ENCODE measurements around the gene ZNF428. TPM values are rescaled to one million over a fixed set of nuclear protein-coding genes. Genes with fewer than 3 reads are reported as not detected.

The ZNF428 gene
- total RNA-seq, 2 donors from 2014 or later: 51.7 to 108 TPM

DNA sequence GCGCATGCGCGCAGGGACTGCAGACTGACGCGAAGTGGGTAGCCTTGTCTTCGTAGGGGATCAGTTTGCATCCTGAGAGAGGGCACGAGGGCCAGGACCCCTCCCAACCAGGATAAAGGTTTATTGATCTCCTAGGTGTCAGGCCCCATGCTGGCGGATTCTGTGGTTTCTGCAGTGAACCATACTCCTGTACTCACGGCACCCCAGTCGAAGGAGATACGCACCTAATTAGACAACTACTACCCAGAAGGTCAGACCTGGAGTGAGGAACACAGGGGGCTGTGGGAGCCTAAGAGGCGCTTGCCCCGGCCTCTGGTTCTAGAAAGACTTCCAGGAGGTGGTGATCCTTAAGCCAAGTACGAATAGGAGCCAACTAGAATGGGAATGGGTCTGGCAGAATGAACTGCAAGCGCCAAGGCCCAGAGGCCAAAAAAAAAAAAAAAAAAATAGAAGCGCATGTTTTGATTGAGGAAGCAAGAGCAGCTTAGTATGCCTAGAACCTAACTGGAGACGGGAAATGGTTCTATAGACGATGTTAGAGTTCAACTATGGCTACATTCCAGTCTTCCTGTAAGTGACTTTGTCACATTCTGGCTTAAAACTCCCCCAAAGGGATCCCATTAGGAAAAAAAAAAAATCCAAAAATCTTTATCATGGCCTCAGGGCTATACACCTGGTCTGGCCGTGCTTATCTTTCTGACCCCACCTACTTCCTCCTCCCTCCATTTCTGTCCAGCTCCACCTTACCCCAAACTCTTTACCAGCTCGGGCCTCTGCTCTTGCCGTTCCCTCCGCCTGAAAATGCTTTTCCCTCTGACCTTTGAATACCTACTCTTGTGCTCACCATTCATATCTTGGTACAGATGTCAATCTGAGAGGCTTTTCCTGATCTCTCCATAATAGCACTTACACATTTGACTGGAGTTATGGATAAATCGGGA lies 902 bp upstream of the ZNF428 start:
- Histone ChIP-seq H3K36me3 (no peaks in the 10 kb centered on the region), H3K4me1 (replicated peaks) (no peaks in the 10 kb centered on the region), H3K4me3 (peak overlapping the region; percentile 68 to 73), H3K9me3 (no peaks in the 10 kb centered on the region), H3K27ac (peak overlapping the region; percentile 91), H3K27me3 (replicated peaks; ENCODE audit: insufficient read depth) (no peaks in the 10 kb centered on the region)
- no peak for TF ChIP-seq POLR2A (IDR thresholded peaks at IDR 0.05)
- no peak for TF ChIP-seq CTCF (IDR thresholded peaks at IDR 0.05)
- no peak for TF ChIP-seq POLR2AphosphoS5 (IDR thresholded peaks at IDR 0.05)
- 33% methylated on average over 23 of the region's 23 CpGs for WGBS
- intact Hi-C loops (cut with DNase I): no loop called here
- DNase-seq (ENCODE audit: low spot score): no peak

DNA sequence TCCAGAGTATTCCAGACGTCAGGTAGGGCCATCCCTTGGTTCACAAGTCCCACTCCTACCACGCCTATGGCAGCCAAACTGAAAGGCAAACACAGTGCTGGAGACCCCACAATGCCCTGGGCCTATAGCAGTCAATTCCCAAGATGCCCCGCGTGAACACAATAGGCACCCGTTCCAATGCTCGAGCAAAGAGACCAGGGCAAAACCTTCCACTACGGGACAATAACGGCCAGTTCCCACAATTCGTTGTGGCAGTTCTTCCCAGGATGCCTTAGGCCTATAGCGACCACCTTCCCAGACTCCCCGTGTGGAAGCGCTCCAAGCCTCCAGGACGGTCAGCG lies 538 bp downstream of the ZNF428 start:
- no peak for DNase-seq (ENCODE audit: low spot score)
- no peaks in the 10 kb centered on the region for H3K36me3 ChIP-seq

GRCh38 chr19:43616954-43617353 lies 2.5 kb downstream of the ZNF428 start:
- no peak for DNase-seq (ENCODE audit: low spot score)
- intact Hi-C loops (cut with DNase I): no loop called here
- H3K36me3 ChIP-seq: no peaks in the 10 kb centered on the region

More for the DNA sequence above, 538 bp downstream of the ZNF428 start:
- intact Hi-C loops (cut with DNase I): no loop called here
- WGBS: 0% methylated on average over 14 of the region's 14 CpGs
- H3K4me3 ChIP-seq: peak overlapping the region; percentile 68 to 73
- H3K4me1 ChIP-seq (replicated peaks): no peaks in the 10 kb centered on the region
- TF ChIP-seq POLR2AphosphoS5 (IDR thresholded peaks at IDR 0.05) (no peak), CTCF (IDR thresholded peaks at IDR 0.05) (no peak), POLR2A (IDR thresholded peaks at IDR 0.05) (no peak)
- peak overlapping the region; percentile 91 for H3K27ac ChIP-seq
- H3K9me3 ChIP-seq: no peaks in the 10 kb centered on the region
- no peaks in the 10 kb centered on the region for H3K27me3 ChIP-seq (replicated peaks; ENCODE audit: insufficient read depth)

DNA sequence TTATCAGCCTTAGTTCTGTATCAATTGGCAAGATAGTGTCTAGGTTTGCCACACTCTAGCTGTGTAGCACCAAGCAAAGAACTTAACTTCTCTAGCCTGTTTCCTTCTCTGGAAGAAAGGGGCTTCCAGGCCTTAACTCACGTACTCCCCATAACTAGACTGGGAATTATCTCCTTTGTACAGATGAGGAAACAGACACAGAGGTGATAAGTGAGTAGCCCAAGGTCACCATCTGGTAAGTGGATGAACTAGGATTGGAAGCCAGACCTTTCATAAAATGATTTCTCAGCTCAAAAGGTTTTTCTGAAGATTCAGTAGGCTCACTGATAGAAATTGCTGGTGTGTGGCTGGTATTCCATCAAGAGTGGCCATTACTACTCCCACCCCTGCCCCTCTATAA lies 3.1 kb downstream of the ZNF428 start:
- no peaks in the 10 kb centered on the region for H3K36me3 ChIP-seq
- TF ChIP-seq POLR2AphosphoS5 (IDR thresholded peaks at IDR 0.05) (no peak), POLR2A (IDR thresholded peaks at IDR 0.05) (no peak), CTCF (IDR thresholded peaks at IDR 0.05) (no peak)
- no peak overlapping the region for H3K4me3 ChIP-seq
- no peak overlapping the region for H3K27ac ChIP-seq
- no peak for DNase-seq (ENCODE audit: low spot score)
- H3K9me3 ChIP-seq: no peaks in the 10 kb centered on the region
- no peaks in the 10 kb centered on the region for H3K27me3 ChIP-seq (replicated peaks; ENCODE audit: insufficient read depth)
- 92% methylated on average over 1 of the region's 1 CpG for WGBS
- no peaks in the 10 kb centered on the region for H3K4me1 ChIP-seq (replicated peaks)
- intact Hi-C loops (cut with DNase I): no loop called here

More at GRCh38 chr19:43616954-43617353, 2.5 kb downstream of the ZNF428 start:
- no peaks in the 10 kb centered on the region for H3K27me3 ChIP-seq (replicated peaks; ENCODE audit: insufficient read depth)
- TF ChIP-seq POLR2A (IDR thresholded peaks at IDR 0.05): no peak
- no peak for TF ChIP-seq POLR2AphosphoS5 (IDR thresholded peaks at IDR 0.05)
- H3K27ac ChIP-seq: no peak overlapping the region
- no peaks in the 10 kb centered on the region for H3K4me1 ChIP-seq (replicated peaks)
- no peak overlapping the region for H3K4me3 ChIP-seq
- 90% methylated on average over 6 of the region's 6 CpGs for WGBS
- H3K9me3 ChIP-seq: no peaks in the 10 kb centered on the region

DNA sequence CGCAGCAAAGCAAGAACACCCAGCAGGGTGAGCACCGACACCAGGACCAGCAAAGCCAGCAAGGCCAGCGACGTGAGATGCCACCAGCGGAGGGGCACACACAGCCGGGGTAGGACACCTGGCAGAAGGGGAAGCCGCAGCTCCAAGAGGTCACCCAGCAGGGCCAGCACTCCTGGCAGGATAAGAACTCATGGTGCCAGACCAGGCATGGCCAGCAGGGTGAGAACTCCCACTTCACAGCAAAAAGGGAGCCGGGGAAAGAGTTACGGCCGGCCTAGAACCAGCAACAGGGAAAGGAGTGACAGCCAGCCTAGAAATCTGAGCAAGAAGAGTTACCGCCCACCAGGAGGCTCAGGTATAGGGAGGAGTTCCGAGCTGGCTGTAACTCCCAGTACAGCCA lies 7.1 kb downstream of the ZNF428 start:
- TF ChIP-seq CTCF (IDR thresholded peaks at IDR 0.05) (no peak), POLR2AphosphoS5 (IDR thresholded peaks at IDR 0.05) (no peak), POLR2A (IDR thresholded peaks at IDR 0.05) (no peak)
- Histone ChIP-seq H3K27me3 (replicated peaks; ENCODE audit: insufficient read depth) (no peaks in the 10 kb centered on the region), H3K9me3 (no peaks in the 10 kb centered on the region), H3K27ac (no peak overlapping the region), H3K4me3 (no peak overlapping the region), H3K4me1 (replicated peaks) (no peaks in the 10 kb centered on the region), H3K36me3 (no peaks in the 10 kb centered on the region)
- over 99% methylated on average over 12 of the region's 12 CpGs for WGBS
- intact Hi-C loops (cut with DNase I): no loop called here
- no peak for DNase-seq (ENCODE audit: low spot score)

All from prostate gland (tissue), 2 donors.